K562 (cell line): ENCODE data around the gene SAXO1. TPM values are rescaled to one million over a fixed set of nuclear protein-coding genes. Genes with fewer than 3 reads are reported as not detected.

Source experiments
- ATAC-seq: fragments of 200-7000 bp; cut with Tn5 transposase; 3 replicates; pipeline ENCODE4 v1.9.1; 2020; ENCODE audit warnings: moderate library complexity
- BruUV-seq: library from RNA; stranded (reverse); fragments of 400-500 nt; replicated peaks from 2 replicates; lab custom pipeline; 2021; lab: Mats Ljungman, UMichigan
- CTCF ChIA-PET: fragments of 300-600 bp; formaldehyde crosslinking; extraction: SDS; loops from one replicate; lab custom pipeline; 2021; ENCODE audit warnings: low intra/inter-chr PET ratio; lab: Yijun Ruan, JAX
- POLR2A ChIA-PET: fragments of 300-600, 350-650 bp; sonication (Branson Sonifier 250); formaldehyde crosslinking; extraction: SDS; loops from one replicate; lab custom pipeline; 2021; ENCODE audit warnings: antibody characterized with exemption, inconsistent platforms; lab: Yijun Ruan, JAX
- DNase-seq, 4 experiments: peaks; one replicate each; pipeline versions ENCODE4 v3.0.0 to v3.0.0-alpha.2; 2011 to 2018; ENCODE audit warnings: low spot score in 3 of 4, mixed read lengths in 3 of 4; ENCODE audit errors: extremely low read depth in 1 of 4
- FAIRE-seq: peaks from 2 replicates; lab custom pipeline; 2011; peaks lifted over from hg19 to GRCh38; lab: Jason Lieb, UNC
- H2AFZ ChIP-seq: 2 replicates; pipeline ENCODE4 v1.6.0; 2011; ENCODE audit warnings: low read depth, low read length, control low read depth, inconsistent platforms
- H3K27ac ChIP-seq: fragments of 200-600 bp; 3 replicates; pipeline ENCODE4 v1.8.0; 2011; ENCODE audit warnings: low read depth, mild to moderate bottlenecking, control low read depth, inconsistent platforms, low read length, moderate library complexity, mixed read lengths; ENCODE audit errors: extremely low read depth
- H3K27me3 ChIP-seq, 2 experiments: fragments of 300-600 bp in 1 of 2; 2 replicates in 1 of 2; 3 replicates in 1 of 2; pipeline versions ENCODE4 v1.6.0 to v1.8.0; 2011; ENCODE audit warnings: inconsistent platforms in 2 of 2, low read length in 2 of 2, mild to moderate bottlenecking in 1 of 2, mixed read lengths in 1 of 2, moderate library complexity in 1 of 2; ENCODE audit not compliant: control insufficient read depth in 2 of 2, insufficient read depth in 2 of 2
- H3K36me3 ChIP-seq: fragments of 300-600 bp; 3 replicates; pipeline ENCODE4 v1.8.0; 2011; ENCODE audit warnings: mild to moderate bottlenecking, low read length, inconsistent platforms; ENCODE audit not compliant: control insufficient read depth, insufficient read depth
- H3K4me1 ChIP-seq, 2 experiments: fragments of 200-600 bp in 1 of 2; replicated peaks in 1 of 2; 2 replicates in 1 of 2; 3 replicates in 1 of 2; pipeline versions ENCODE4 v1.5.1 to v1.8.0; 2011; ENCODE audit warnings: inconsistent platforms in 2 of 2, low read length in 2 of 2, mild to moderate bottlenecking in 1 of 2, mixed read lengths in 1 of 2, moderate library complexity in 1 of 2; ENCODE audit not compliant: control insufficient read depth in 2 of 2, insufficient read depth in 2 of 2
- H3K4me2 ChIP-seq: 2 replicates; pipeline ENCODE4 v1.6.1; 2011; ENCODE audit warnings: low read length, control low read depth, inconsistent platforms, mixed read lengths; ENCODE audit not compliant: insufficient read depth
- H3K4me3 ChIP-seq: fragments of 200-600 bp; sonication (generic), shearing (Covaris generic); 2 replicates; pipeline ENCODE4 v1.5.1; 2016; ENCODE audit warnings: control low read depth, inconsistent platforms
- H3K79me2 ChIP-seq: fragments of 200-600 bp; 3 replicates; pipeline ENCODE4 v1.8.0; 2011; ENCODE audit warnings: low read length, inconsistent platforms; ENCODE audit not compliant: control insufficient read depth, insufficient read depth
- H3K9ac ChIP-seq, 2 experiments: 2 replicates each; pipeline versions ENCODE4 v1.6.0 to v1.6.1; 2011; ENCODE audit warnings: low read depth in 2 of 2, low read length in 2 of 2, control low read depth in 1 of 2, inconsistent platforms in 1 of 2, mild to moderate bottlenecking in 1 of 2, mixed read lengths in 1 of 2; ENCODE audit not compliant: insufficient read depth in 1 of 2
- H3K9me1 ChIP-seq: one replicate; pipeline ENCODE4 v1.6.0; 2011; ENCODE audit warnings: inconsistent platforms, mild to moderate bottlenecking, low read length, moderate library complexity; ENCODE audit not compliant: control insufficient read depth, insufficient read depth
- H3K9me3 ChIP-seq: replicated peaks from 2 replicates; pipeline ENCODE4 v1.5.1; 2011; ENCODE audit warnings: low read depth, low read length, inconsistent platforms; ENCODE audit not compliant: control insufficient read depth, insufficient read depth
- H4K20me1 ChIP-seq: replicated peaks from 2 replicates; pipeline ENCODE4 v1.6.1; 2011; ENCODE audit warnings: low read length, inconsistent platforms, mixed read lengths; ENCODE audit not compliant: control insufficient read depth, insufficient read depth
- ARNT ChIP-seq, 2 experiments: fragments of 450-650 bp; IDR thresholded peaks; 2 replicates each; pipeline ENCODE4 v1.6.1; 2016; ENCODE audit warnings: mild to moderate bottlenecking in 1 of 2
- ATF1 ChIP-seq, 2 experiments: fragments of 450-650 bp in 1 of 2; IDR thresholded peaks; 2 replicates each; pipeline ENCODE4 v1.6.1; 2016; ENCODE audit warnings: missing compliant biosample characterization in 1 of 2, missing genetic modification characterization in 1 of 2
- DIDO1 ChIP-seq: fragments of 450-650 bp; IDR thresholded peaks from 2 replicates; pipeline ENCODE4 v1.6.1; 2016; ENCODE audit warnings: low read depth, missing biosample characterization, missing genetic modification characterization
- FIP1L1 ChIP-seq: fragments of 200-400 bp; formaldehyde crosslinking; IDR thresholded peaks from 2 replicates; pipeline ENCODE4 v1.6.1; 2018; ENCODE audit warnings: mild to moderate bottlenecking, low read depth, low read length; ENCODE audit not compliant: poor library complexity, severe bottlenecking
- POLR2B ChIP-seq: fragments of 450-650 bp; IDR thresholded peaks from 2 replicates; pipeline ENCODE4 v1.6.1; 2018; ENCODE audit warnings: low read depth; ENCODE audit not compliant: partially characterized antibody
- ZNF766 ChIP-seq: fragments of 200-800 bp; sonication (Bioruptor generic); conservative IDR thresholded peaks from 2 replicates; pipeline ENCODE4 v1.6.1; 2016; ENCODE audit warnings: missing genetic modification characterization, missing compliant biosample characterization
- WGBS: fragments of 100-300 bp; shearing (Covaris generic); methylation state at CpG from one replicate; pipeline ENCODE4 v1.1.6; 2016; ENCODE audit warnings: low coverage, mixed read lengths; ENCODE audit not compliant: insufficient coverage; ENCODE audit errors: missing lambda C conversion rate; 5-methylcytosine and 5-hydroxymethylcytosine counted together
- in situ Hi-C: fragments of 300-500 bp; cut with MboI; formaldehyde crosslinking; loops from 4 replicates; pipeline ENCODE4 v1.15.0; 2018; ENCODE audit warnings: inconsistent platforms, mixed read lengths
- intact Hi-C: fragments of 100-400 bp; cut with micrococcal nuclease; formaldehyde crosslinking; loops from 2 replicates; pipeline ENCODE4 v1.14.2; 2022
- polyA plus RNA-seq, 8 experiments: library from polyadenylated mRNA; depleted of rRNA in 4 of 8; stranded (reverse) in 5 of 8; unstranded in 3 of 8; fragments of >200 nt; fragmentation: Nextera tagmentation in 2 of 8; fragmentation: Illumina TruSeq in 1 of 8; extraction: Ambion mirVana in 2 of 8; extraction: Trizol in 1 of 8; gene quantifications; 2 replicates each; pipeline versions ENCODE4 v1.2.1 to v1.2.3, GENCODE V29; 2011 to 2014; ENCODE audit warnings: inconsistent platforms in 1 of 8, missing spikeins in 1 of 8
- total RNA-seq, 7 experiments: library from RNA; depleted of rRNA in 6 of 7; stranded (reverse); fragments of >200 nt in 6 of 7; fragmentation: Illumina TruSeq in 2 of 7; extraction: Trizol in 2 of 7; gene quantifications; 2 replicates each; pipeline versions ENCODE4 v1.2.1 to v1.2.3, GENCODE V29; 2011 to 2021; ENCODE audit warnings: low replicate concordance in 1 of 7
- TF ChIP-seq, protein P1 (sequence below): fragments of 450-650 bp; conservative IDR thresholded peaks from 2 replicates; pipeline ENCODE4 v1.6.1; 2016; ENCODE audit warnings: missing genetic modification characterization, low read depth, mild to moderate bottlenecking, missing compliant biosample characterization, moderate library complexity
- TF ChIP-seq, protein P2 (sequence below): fragments of 250-450 bp; sonication (Bioruptor Pico); IDR thresholded peaks from 2 replicates; pipeline ENCODE4 v1.8.0; 2021; ENCODE audit warnings: borderline replicate concordance, mild to moderate bottlenecking, moderate library complexity; ENCODE audit not compliant: poor library complexity, severe bottlenecking
- TF ChIP-seq, protein P3 (sequence below), 2 experiments: fragments of 450-650 bp in 1 of 2; sonication (generic) in 1 of 2; formaldehyde crosslinking; conservative IDR thresholded peaks; 2 replicates each; pipeline versions ENCODE4 v1.4.0 to v1.8.1; 2020 to 2022; ENCODE audit warnings: mild to moderate bottlenecking in 1 of 2, missing genetic modification reagents in 1 of 2
- TF ChIP-seq, protein P4 (sequence below): fragments of 450-650 bp; IDR thresholded peaks from 2 replicates; pipeline ENCODE4 v1.6.1; 2016; ENCODE audit warnings: low read depth, mild to moderate bottlenecking, moderate library complexity
- TF ChIP-seq, protein P5 (sequence below): fragments of 250-450 bp; sonication (Bioruptor Pico); IDR thresholded peaks from 2 replicates; pipeline ENCODE4 v1.4.0; 2020; ENCODE audit warnings: mild to moderate bottlenecking

The SAXO1 gene
- total and polyA plus RNA-seq, 9 of the 15 experiments (the other 6 are each of a cell fraction or from before 2014, with no cell fraction given), result 0.04 TPM; not detected in 8

DNA sequence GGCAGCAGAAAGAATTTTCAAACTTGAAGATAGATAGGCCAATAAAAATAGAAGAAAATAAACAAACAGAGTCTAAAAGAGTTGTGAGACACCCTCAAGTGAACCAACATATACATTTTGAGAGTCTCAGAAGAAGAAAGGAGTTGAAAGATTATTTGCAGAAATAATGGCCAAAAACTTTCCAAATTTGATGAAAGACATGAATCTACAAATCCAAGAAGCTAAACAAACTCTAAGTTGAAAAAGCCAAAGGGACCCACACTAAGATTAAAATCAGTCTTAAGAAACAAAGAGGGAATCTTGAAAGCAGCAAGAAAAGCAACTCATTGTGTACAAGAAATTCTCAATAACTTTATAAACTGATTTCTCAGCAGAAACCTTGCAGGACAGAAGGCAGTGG is 137.0 kb downstream of the SAXO1 start:
- Histone ChIP-seq H3K36me3 (no peaks in the 10 kb centered on the region), H3K79me2 (no peaks in the 10 kb centered on the region)

DNA sequence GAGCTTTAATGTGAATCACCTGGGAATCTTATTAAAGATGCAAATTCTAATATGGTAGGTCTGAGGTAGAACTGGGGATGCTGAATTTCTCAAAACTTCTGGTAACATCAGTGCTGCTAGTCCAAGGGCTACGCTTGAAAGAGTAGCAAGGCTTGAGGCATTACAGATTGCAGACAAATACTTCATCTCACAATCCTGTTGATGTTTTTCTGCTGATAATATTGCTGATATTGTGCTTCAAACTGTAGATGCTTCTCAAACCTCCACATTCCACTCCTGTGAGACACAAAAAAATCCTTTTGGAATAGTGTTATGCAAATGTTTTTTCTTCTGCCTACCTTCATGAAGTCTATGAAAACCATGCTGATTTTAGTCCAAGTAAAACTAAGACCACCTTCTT is 139.5 kb downstream of the SAXO1 start:
- H3K4me1 ChIP-seq, result no peaks in the 10 kb centered on the region
- H3K36me3 ChIP-seq, result no peaks in the 10 kb centered on the region
- H3K4me2 ChIP-seq, result no peak overlapping the region
- intact Hi-C loops (no loop called here), in situ Hi-C loops (no loop called here)
- H4K20me1 ChIP-seq, result no peaks in the 10 kb centered on the region
- CTCF ChIA-PET, result no interaction called here
- POLR2A ChIA-PET, result no interaction called here
- FAIRE-seq (no peak), DNase-seq (no peak), ATAC-seq (no peak)
- H2AFZ ChIP-seq, result no peak overlapping the region
- no peaks in the 10 kb centered on the region for H3K9me3 ChIP-seq
- no peak overlapping the region for H3K9ac ChIP-seq
- H3K27ac ChIP-seq, result no peak overlapping the region
- H3K4me3 ChIP-seq, result no peak overlapping the region
- no peaks in the 10 kb centered on the region for H3K9me1 ChIP-seq
- no TSS peak for BruUV-seq
- no peaks in the 10 kb centered on the region for H3K27me3 ChIP-seq
- 0% methylated on average over 1 of the region's 1 CpG for WGBS
- H3K79me2 ChIP-seq, result no peaks in the 10 kb centered on the region
- TF ChIP-seq ARNT (IDR thresholded peaks at IDR 0.05) (no peak), POLR2B (no peak), DIDO1 (no peak), ATF1 (CRISPR knock-in tag; IDR thresholded peaks at IDR 0.05) (no peak), ATF1 (tag; IDR thresholded peaks at IDR 0.05) (no peak), FIP1L1 (no peak)
- TF ChIP-seq, protein P1, sequence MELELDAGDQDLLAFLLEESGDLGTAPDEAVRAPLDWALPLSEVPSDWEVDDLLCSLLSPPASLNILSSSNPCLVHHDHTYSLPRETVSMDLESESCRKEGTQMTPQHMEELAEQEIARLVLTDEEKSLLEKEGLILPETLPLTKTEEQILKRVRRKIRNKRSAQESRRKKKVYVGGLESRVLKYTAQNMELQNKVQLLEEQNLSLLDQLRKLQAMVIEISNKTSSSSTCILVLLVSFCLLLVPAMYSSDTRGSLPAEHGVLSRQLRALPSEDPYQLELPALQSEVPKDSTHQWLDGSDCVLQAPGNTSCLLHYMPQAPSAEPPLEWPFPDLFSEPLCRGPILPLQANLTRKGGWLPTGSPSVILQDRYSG, result no peak
- TF ChIP-seq, protein P2, sequence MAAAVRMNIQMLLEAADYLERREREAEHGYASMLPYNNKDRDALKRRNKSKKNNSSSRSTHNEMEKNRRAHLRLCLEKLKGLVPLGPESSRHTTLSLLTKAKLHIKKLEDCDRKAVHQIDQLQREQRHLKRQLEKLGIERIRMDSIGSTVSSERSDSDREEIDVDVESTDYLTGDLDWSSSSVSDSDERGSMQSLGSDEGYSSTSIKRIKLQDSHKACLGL (CRISPR knock-in tag), result no peak
- TF ChIP-seq, protein P3, sequence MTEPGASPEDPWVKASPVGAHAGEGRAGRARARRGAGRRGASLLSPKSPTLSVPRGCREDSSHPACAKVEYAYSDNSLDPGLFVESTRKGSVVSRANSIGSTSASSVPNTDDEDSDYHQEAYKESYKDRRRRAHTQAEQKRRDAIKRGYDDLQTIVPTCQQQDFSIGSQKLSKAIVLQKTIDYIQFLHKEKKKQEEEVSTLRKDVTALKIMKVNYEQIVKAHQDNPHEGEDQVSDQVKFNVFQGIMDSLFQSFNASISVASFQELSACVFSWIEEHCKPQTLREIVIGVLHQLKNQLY (CRISPR knock-in tag; conservative IDR thresholded peaks at IDR 0.05), result no peak
- TF ChIP-seq, protein P4, sequence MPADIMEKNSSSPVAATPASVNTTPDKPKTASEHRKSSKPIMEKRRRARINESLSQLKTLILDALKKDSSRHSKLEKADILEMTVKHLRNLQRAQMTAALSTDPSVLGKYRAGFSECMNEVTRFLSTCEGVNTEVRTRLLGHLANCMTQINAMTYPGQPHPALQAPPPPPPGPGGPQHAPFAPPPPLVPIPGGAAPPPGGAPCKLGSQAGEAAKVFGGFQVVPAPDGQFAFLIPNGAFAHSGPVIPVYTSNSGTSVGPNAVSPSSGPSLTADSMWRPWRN, result no peak

More for the DNA sequence above, 137.0 kb downstream of the SAXO1 start:
- no peak for FAIRE-seq
- Histone ChIP-seq H3K27me3 (no peaks in the 10 kb centered on the region), H3K9me3 (no peaks in the 10 kb centered on the region), H4K20me1 (no peaks in the 10 kb centered on the region), H3K4me3 (no peak overlapping the region), H2AFZ (no peak overlapping the region), H3K9ac (no peak overlapping the region), H3K4me1 (no peaks in the 10 kb centered on the region), H3K9me1 (no peaks in the 10 kb centered on the region), H3K4me2 (no peak overlapping the region), H3K27ac (no peak overlapping the region)
- TF ChIP-seq ZNF766 (CRISPR knock-in tag), result no peak
- TF ChIP-seq, protein P5, sequence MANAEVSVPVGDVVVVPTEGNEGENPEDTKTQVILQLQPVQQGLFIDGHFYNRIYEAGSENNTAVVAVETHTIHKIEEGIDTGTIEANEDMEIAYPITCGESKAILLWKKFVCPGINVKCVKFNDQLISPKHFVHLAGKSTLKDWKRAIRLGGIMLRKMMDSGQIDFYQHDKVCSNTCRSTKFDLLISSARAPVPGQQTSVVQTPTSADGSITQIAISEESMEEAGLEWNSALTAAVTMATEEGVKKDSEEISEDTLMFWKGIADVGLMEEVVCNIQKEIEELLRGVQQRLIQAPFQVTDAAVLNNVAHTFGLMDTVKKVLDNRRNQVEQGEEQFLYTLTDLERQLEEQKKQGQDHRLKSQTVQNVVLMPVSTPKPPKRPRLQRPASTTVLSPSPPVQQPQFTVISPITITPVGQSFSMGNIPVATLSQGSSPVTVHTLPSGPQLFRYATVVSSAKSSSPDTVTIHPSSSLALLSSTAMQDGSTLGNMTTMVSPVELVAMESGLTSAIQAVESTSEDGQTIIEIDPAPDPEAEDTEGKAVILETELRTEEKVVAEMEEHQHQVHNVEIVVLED, result no peak
- ATAC-seq, result no peak
- in situ Hi-C loops, result no loop called here
- BruUV-seq, result no TSS peak
- POLR2A ChIA-PET, result no interaction called here
- DNase-seq, result no peak
- CTCF ChIA-PET, result no interaction called here
- intact Hi-C loops, result no loop called here
